ENCODE data around the gene REPS1. TPM values are rescaled to one million over a fixed set of nuclear protein-coding genes. Genes with fewer than 3 reads are reported as not detected.

REPS1 gene
- total RNA-seq, 1 experiment from 2014 or later: 63.4 TPM

DNA sequence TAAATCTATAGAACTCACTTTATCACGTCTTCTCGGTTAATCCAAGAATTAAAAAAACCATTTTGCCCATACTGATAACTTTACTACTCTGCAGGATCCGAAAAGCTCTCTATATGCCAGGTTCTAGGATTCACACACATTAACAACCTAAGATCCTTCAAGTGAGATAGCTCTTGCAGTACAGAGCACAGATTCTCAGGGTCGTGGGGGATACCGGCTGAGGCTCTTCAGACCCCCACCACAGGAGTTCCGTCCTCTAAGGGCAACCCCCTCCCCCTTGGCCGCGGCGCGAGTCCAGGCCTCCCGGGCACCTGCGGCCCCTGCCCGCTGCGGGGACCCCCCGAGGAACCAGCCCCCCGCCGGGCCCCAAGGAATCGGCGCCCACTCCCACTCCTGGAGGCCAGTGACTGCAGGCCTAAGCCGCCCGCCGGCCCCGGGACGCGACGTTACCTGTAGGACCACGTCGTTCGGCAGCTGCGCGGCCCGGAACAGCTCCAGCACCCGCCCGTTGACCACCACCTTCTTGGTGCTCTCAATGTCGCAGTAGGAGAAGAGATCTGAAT, 892 bp downstream of the REPS1 start:
- ChIA-PET CTCF (no interaction called here), POLR2A (ENCODE audit: low non-redundant PET) (interaction anchor here (0.6 kb wide), 1 partner anchor 171 kb away, joined by 4 read pairs; no protein-coding TSS in a partner anchor)
- intact Hi-C loops (cut with micrococcal nuclease; ENCODE audit: unreplicated experiment): loop anchor here (10.0 kb wide), 1 partner anchor 378 kb away; no protein-coding TSS in a partner anchor
- Histone ChIP-seq H3K9me3 (ENCODE audit: low read depth, low read length, poor library complexity, severe bottlenecking) (no peaks in the 10 kb centered on the region), H3K4me3 (ENCODE audit: low read depth, low read length, poor library complexity, severe bottlenecking) (peak overlapping the region; percentile 72), H3K36me3 (ENCODE audit: insufficient read depth, low read length, poor library complexity, severe bottlenecking) (no peaks in the 10 kb centered on the region), H3K27me3 (replicated peaks; ENCODE audit: insufficient read depth, low read depth, low read length, poor library complexity) (no peaks in the 10 kb centered on the region), H3K4me1 (ENCODE audit: insufficient read depth, low read length, poor library complexity, severe bottlenecking) (peaks cover 13% of the 10 kb centered on the region), H3K27ac (ENCODE audit: low read depth, low read length, poor library complexity, severe bottlenecking) (peak overlapping the region; percentile 91)
- TF ChIP-seq EZH2 (IDR thresholded peaks at IDR 0.05; ENCODE audit: borderline replicate concordance, low read depth, low read length, poor library complexity, severe bottlenecking): no peak
- TF ChIP-seq CTCF (conservative IDR thresholded peaks at IDR 0.05; ENCODE audit: low read depth, low read length): no peak
- no TSS peak for BruUV-seq (replicated peaks)
- no peak for DNase-seq (ENCODE audit: low spot score)

- no peaks in the 10 kb centered on the region for H3K9me3 ChIP-seq (ENCODE audit: low read depth, low read length, poor library complexity, severe bottlenecking)
- intact Hi-C loops (cut with micrococcal nuclease; ENCODE audit: unreplicated experiment): loop anchor here (10.0 kb wide), 1 partner anchor 378 kb away; no protein-coding TSS in a partner anchor
- no peak for DNase-seq (ENCODE audit: low spot score)
- H3K27me3 ChIP-seq (replicated peaks; ENCODE audit: insufficient read depth, low read depth, low read length, poor library complexity): no peaks in the 10 kb centered on the region
- H3K4me3 ChIP-seq (ENCODE audit: low read depth, low read length, poor library complexity, severe bottlenecking): peak overlapping the region; percentile 72
- CTCF ChIA-PET: no interaction called here
- POLR2A ChIA-PET (ENCODE audit: low non-redundant PET): no interaction called here
- H3K4me1 ChIP-seq (ENCODE audit: insufficient read depth, low read length, poor library complexity, severe bottlenecking): peaks cover 15% of the 10 kb centered on the region
- H3K27ac ChIP-seq (ENCODE audit: low read depth, low read length, poor library complexity, severe bottlenecking): no peak overlapping the region
- no TSS peak for BruUV-seq (replicated peaks)
- no peaks in the 10 kb centered on the region for H3K36me3 ChIP-seq (ENCODE audit: insufficient read depth, low read length, poor library complexity, severe bottlenecking)
- TF ChIP-seq EZH2 (IDR thresholded peaks at IDR 0.05; ENCODE audit: borderline replicate concordance, low read depth, low read length, poor library complexity, severe bottlenecking) (no peak), CTCF (conservative IDR thresholded peaks at IDR 0.05; ENCODE audit: low read depth, low read length) (no peak)
Measured at GRCh38 chr6:138986578-138986977, 1.5 kb downstream of the REPS1 start.

DNA sequence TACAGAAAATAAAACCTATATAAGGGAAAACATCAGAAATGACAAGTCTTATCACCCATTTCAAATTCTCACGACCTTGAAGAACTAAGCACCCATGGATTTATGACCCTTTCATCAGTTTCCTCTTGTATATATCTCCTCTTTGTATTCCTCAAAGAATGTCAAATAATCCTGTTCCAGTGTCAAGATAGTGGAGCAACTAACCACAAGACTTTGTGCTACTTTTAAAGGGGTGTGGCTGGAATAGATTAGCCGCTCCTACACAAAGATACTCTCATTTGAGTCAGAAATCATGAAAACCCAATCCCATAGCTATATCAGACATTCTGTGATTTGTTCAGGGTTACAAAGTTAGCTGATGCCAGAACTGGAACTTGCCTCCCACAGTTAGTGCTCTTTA, 6.6 kb downstream of the REPS1 start:
- no TSS peak for BruUV-seq (replicated peaks)
- no peak overlapping the region for H3K4me3 ChIP-seq (ENCODE audit: low read depth, low read length, poor library complexity, severe bottlenecking)
- H3K27me3 ChIP-seq (replicated peaks; ENCODE audit: insufficient read depth, low read depth, low read length, poor library complexity): no peaks in the 10 kb centered on the region
- TF ChIP-seq CTCF (conservative IDR thresholded peaks at IDR 0.05; ENCODE audit: low read depth, low read length): no peak
- no peak for TF ChIP-seq EZH2 (IDR thresholded peaks at IDR 0.05; ENCODE audit: borderline replicate concordance, low read depth, low read length, poor library complexity, severe bottlenecking)
- CTCF ChIA-PET: no interaction called here
- no peaks in the 10 kb centered on the region for H3K36me3 ChIP-seq (ENCODE audit: insufficient read depth, low read length, poor library complexity, severe bottlenecking)
- no peaks in the 10 kb centered on the region for H3K9me3 ChIP-seq (ENCODE audit: low read depth, low read length, poor library complexity, severe bottlenecking)
- no peak overlapping the region for H3K27ac ChIP-seq (ENCODE audit: low read depth, low read length, poor library complexity, severe bottlenecking)
- POLR2A ChIA-PET (ENCODE audit: low non-redundant PET): no interaction called here
- no peak for DNase-seq (ENCODE audit: low spot score)
- intact Hi-C loops (cut with micrococcal nuclease; ENCODE audit: unreplicated experiment): loop anchor here (10.0 kb wide), 1 partner anchor 383 kb away; no protein-coding TSS in a partner anchor
- peaks cover 24% of the 10 kb centered on the region for H3K4me1 ChIP-seq (ENCODE audit: insufficient read depth, low read length, poor library complexity, severe bottlenecking)
